Suprapubic skin (tissue), 3 donors: ENCODE measurements around the gene STKLD1.

Experiments
- CTCF ChIP-seq, 2 donors: fragments of 200-600 bp in 1 of 2; fragments of 450-650 bp in 1 of 2; sonication (generic) in 1 of 2; IDR thresholded peaks; one replicate each; pipeline ENCODE4 v1.5.1; 2016 to 2019; ENCODE audit warnings: antibody characterized with exemption in 2 of 2, mild to moderate bottlenecking in 1 of 2, moderate library complexity in 1 of 2
- POLR2A ChIP-seq, 2 donors: fragments of 450-650 bp; IDR thresholded peaks; one replicate each; pipeline ENCODE4 v1.6.1; 2017; ENCODE audit warnings: antibody characterized with exemption in 2 of 2, mild to moderate bottlenecking in 2 of 2, moderate library complexity in 2 of 2

DNA sequence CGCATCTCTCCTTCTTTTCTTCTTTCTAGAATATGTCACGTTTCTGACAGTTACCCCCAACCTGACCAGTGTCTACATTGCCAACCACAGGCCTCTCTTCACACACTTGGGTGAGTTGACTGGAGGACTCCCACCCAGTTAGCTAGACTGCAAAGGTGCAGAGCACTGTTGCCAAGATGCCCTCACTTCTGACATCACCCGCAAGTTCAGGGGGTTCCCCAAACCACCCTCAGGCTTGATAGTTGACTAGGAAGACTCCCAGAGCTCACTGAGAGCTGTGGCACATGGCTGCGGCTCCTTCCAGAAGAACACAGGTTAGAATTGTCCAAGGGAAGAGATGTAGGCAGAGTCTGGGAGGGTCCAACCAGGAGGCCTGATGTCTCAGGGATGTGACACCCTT, 63.2 kb downstream of the STKLD1 start:
- TF ChIP-seq POLR2A (IDR thresholded peaks at IDR 0.05) (no peak), CTCF (IDR thresholded peaks at IDR 0.05) (no peak)
